Esophagus muscularis mucosa (tissue), 4 donors: ENCODE measurements around the gene COPRS.

Experiments used
- CTCF ChIP-seq, 3 experiments: fragments of 200-600 bp in 2 of 3; fragments of 450-650 bp in 1 of 3; sonication (generic) in 2 of 3; IDR thresholded peaks; one replicate each; pipeline ENCODE4 v1.5.1; 2017 to 2019; ENCODE audit warnings: antibody characterized with exemption in 3 of 3, mild to moderate bottlenecking in 2 of 3, moderate library complexity in 1 of 3
- EP300 ChIP-seq: sonication (generic); formaldehyde crosslinking; IDR thresholded peaks from one replicate; pipeline ENCODE4 v1.6.1; 2017; ENCODE audit warnings: antibody characterized with exemption
- POLR2A ChIP-seq: fragments of 450-650 bp; IDR thresholded peaks from one replicate; pipeline ENCODE4 v1.6.1; 2017; ENCODE audit warnings: antibody characterized with exemption, moderate library complexity, mild to moderate bottlenecking, low read depth
- POLR2AphosphoS5 ChIP-seq, 2 donors: sonication (generic); formaldehyde crosslinking; IDR thresholded peaks; one replicate each; pipeline ENCODE4 v1.6.1; 2017; ENCODE audit warnings: antibody characterized with exemption in 2 of 2

- no peak for TF ChIP-seq POLR2AphosphoS5 (IDR thresholded peaks at IDR 0.05)
- TF ChIP-seq CTCF (IDR thresholded peaks at IDR 0.05): no peak
- TF ChIP-seq POLR2A: no peak
- TF ChIP-seq EP300: no peak
Observed at GRCh38 chr17:31815212-31815730, 43.8 kb downstream of the COPRS start.
